Measurements from ENCODE around the gene UGDH.
"Not testable (repeated sequence)": the region's sequence is repeated elsewhere in the genome, so short reads cannot be mapped to it uniquely, and the experiment has no call there.

UGDH gene

DNA sequence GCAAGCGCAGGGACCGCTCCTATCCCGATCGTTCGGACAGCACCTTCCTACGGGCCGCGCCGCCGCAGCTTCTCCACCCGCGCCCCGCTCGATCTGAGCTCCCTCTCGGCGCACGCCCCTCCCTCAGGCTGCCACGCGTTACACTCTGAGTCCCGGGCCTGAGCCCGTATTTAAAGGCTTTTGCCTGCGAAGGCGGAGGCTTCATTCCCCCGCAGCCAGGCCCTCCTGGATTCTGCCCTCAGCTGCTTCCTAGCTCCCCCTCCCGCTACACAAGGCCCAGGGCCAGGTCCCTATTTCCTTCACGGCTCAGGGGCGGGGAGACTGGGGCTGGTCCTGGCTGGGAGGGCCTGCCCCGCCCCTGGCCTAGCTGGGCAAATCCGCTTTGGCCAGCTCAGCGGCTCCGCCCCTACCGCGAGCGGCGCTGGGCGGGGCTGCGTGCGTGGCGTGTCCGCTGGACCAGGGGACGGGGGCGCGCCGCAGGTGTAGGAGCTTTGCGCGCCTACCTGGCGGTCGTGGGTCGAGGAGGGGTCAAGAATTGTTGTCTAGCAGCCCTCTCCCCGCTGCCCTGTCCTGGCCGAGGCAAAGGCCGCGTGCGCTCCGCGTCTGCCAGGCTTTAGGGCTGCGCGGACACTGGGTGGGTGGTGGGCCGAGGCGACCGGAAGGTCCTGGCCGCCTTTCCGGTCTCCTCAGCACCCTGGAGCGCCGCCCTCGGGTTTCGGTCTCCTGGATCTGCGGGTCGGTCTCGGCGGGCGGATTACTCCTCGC, at the start of gene UGDH:
UGDH (minus strand) TSS at position 144 of the 765 bp plus-strand sequence. CDS start 5,927 bp downstream, outside the sequence.
- peak; percentile 96 for DNase-seq

DNA sequence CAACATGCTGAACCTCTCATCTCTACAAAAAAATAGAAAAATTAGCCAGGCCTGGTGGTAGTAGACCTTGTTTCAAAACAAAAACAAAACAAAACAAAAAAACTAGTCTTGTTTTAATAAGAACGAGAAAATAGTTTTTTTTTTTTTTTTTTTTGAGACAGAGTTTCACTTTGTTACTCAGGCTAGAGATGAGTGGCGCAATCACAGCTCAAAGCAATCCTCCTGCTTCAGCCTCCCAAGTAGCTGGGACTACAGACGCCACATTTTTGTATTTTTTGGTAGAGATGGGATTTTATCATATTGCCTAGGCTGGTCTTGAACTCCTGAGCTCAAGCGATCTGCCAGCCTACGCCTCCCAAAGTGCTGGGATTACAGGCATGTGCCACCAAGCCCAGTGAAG, 47.7 kb upstream of the UGDH start:
- DNase-seq: no peak

DNA sequence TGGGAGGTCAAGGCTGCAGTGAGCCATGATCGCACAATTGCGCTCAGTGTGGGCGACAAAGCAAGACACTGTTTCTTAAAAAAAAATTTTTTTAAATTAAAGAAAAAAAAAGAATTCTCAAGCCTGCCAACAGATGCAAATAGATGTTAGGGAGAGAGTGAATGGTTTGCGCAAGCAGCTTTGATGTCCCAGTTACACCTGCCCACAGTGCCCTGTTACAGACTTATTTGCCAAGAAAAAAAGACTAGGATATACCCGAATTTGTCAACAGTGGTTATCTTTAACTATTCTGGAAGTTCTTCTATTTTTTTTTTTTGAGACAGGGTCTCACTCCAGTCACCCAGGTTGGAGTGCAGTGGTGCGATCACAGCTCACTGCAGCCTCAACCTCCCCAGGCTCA, 44.3 kb upstream of the UGDH start:
- no peak for DNase-seq

DNA sequence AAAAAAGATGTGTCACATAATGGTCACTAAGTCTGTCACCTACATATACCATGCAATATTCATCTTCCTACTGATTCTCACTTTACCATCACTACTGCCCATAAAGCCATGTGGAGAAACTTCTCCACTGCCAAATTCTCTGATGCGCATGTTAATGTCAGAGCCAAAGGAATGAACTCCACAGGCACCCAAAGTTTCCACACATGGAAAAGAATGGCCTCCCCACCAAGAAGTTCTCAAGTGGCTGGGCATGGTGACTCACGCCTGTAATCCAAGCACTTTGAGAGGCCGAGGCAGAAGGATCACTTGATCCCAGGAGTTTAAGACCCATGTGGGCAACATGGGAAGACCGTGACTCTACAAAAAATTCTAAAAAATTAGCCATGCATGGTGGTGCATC, 43.8 kb upstream of the UGDH start:
- no peak for DNase-seq

DNA sequence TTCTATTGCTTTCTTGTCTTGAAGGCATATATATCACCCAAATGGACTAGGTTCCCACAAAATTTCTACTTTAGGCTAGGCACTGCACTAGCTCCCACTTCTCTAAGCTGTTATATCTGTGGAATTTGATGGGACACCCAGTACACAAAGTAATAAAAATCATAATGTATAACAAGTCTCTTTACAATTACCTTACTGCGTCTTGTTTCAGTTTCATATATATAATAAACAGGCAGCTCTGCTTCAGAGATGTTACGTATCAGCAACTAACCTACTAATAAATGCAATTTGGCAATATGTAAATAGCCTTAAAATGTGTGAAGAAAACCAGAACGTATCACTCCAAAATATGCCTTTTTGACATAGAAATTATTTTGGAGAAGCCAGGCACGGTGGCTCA, 42.0 kb upstream of the UGDH start:
- no peak for DNase-seq

DNA sequence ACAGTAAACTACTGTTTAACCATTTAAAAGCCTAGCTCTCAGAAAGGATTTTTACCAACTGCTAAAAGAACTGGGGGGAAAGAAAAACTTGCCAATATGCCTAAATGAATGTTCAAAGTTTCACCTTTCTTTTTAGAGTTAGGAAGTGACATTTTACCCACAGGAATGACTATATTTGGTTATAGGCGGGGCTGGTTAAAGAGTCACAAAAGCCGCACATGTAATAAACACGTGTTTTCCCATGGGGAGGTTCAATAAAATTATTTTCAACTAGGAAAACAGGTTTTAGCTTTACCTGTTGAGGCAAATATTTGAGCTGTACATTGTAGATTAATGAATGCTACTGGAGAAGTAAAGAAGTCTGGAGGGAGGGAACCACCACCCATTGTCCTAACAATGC, 41.6 kb upstream of the UGDH start:
- DNase-seq: no peak

DNA sequence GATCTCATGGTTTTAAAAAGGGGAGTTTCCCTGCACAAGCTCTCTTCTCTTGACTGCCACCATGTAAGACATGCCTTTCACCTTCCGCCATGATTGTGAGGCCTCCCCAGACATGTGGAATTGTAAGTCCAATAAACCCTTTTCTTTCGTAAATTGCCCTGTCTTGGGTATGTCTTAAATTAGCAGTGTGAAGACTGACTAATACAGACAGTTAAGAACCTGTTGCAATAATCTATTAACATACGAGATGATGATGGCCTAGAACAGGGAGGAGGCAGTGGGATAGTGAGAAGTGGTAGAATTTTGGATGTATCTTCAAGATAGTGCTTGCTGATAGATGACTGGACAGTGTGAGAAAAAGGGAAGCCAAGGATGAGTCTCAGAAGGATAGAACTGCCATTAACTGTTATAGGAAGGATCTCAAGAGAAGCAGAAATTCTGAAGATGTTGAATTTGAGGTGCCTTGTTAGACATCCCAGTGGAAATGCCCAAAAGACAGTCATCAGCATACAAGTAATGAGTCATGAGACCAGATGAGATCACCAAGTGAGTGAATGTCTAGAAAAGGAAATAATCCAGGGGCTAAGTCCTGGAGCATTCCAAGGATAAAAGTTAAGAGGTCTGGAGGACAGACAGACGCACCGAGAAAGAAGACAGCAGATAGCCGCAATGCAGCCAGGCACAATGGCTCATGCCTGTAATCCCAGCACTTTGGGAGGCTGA, 38.8 kb upstream of the UGDH start:
- DNase-seq: no peak

DNA sequence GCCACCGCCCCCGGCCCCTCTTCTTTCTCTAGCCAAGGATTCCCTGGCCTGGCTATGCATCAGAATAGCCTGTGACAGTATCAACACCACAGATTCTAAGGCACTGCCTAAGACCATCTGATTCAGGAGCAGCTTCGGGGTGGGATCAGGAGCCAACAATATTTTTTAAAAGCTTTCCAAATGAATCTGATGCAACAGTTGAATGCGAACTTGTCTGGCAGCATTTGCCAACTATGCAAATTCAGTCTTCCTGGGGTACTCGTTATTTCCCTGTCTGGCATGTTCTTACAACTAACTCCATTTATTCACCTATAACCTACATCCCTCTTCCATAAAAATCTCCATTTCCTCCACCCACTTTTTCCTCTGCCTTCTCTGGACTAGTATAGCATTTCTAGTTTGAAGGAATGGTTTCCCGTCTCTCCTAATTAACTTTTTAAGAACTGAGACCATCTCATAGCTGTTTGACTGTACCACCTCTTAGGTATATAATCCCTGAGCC, 36.2 kb upstream of the UGDH start:
- DNase-seq: no peak

DNA sequence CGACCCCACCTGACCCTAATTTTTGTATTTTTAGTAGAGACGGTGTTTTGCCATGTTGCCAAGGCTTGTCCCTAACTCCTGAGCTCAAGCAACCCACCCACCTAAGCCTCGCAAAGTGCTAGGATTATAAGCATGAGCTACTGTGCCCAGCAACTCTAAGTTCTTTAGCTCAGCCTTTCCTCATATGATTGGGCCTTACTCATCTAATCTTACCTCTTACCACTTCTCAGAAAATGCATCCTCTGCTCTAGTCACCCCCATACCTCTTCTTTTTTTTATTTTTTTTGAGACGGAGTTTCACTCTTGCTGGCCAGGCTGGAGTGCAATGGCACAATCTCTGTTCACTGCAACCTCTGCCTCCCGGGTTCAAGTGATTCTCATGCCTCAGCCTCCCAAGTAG, 35.6 kb upstream of the UGDH start:
- DNase-seq: no peak

DNA sequence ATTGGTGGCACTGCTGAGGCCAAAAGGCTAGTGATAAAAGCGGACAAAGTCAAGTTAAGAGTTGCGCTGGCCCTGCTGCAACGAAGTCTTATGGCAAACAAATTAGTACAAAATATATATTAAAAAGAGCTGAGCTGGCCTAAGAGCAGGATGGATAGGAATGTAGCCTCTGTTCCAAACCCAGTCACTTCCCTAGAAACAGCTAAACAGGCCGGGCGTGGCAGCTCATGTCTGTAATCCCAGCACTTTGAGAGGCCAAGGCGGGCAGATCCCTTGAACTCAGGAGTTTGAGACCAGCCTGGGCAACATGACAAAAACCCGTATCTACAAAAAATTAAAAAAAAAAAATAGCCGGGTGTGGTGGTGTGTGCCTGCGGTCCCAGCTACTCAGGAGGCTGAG, 32.4 kb upstream of the UGDH start:
- DNase-seq: no peak

DNA sequence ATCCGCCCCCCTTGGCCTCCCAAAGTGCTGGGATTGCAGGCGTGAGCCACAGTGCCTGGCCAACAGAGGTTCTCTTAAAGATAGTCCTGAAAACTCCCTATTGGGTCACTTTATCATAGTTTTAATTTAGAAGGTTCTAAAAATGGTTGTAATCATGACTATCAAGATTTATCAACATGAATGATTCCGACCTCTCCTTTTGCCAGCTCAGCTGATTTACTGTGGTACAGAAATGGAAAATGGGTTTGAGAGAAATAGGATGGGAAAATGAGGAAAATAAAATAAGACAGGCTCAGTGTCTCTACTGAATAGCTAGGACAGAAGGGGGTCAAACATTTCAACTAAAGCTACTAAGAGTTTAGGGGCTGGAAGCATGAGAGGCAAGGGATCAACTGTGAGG, 28.2 kb upstream of the UGDH start:
- no peak for DNase-seq

DNA sequence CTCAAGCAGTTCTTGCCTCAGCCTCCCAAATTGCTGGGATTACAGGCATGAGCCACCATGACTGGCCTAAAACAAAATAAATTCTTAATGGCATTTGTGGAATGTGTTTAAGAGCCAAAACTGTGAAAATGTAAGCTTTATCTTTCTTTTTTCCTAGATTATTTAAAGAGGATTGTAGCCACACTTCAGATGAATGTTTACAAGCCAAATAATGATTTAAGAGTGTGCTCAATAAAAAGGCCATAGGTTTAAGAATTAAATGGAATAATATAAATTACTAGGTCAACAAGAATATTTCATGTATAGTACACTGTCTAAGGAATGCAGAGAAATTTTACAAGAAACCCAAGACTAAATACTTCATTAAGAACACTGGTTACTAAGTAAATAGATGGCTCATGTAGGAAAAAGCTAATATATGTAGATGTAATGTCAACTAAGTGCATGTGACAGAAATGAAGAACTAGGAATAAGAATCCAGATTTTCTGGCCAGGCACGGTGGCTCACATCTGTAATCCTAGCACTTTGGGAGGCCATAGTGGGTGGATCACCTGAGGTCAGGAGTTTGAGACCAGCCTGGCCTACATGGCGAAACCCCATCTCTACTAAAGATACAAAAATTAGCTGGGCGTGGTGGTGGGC, 21.3 kb upstream of the UGDH start:
- no peak for DNase-seq

DNA sequence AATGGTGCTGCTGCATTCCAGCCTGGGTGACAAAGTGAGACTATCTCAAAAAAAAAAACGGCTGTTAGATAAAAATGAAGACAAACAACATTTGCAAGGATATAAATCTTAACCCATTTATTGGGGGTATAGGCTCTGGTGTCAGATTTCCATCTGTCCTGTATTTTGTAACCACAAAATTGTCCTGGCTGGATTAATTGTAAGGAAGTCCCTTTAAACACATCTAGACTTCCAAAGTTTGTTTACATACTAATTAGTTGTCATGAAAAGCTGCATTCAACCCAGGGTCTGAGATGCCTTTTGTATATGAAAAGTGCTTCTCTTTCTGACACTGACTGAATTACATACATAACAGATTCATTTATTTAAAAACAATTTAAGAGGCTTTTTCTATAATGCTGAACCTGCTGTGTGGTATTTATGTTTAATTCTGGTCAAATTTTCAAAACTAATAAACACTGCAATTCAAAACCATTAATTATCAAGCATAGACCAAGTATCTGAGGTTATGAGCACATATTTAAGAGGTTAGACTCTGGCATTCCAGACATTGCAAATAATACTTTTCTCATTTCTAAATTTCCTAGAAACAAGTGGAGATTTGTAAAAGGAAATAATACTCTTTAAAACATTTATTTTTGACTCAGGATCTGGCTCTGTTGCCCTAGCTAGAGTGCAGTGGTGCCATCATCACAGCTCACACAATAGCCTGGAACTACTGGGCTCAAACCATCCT, 17.5 kb upstream of the UGDH start:
- peak; percentile 51 for DNase-seq

DNA sequence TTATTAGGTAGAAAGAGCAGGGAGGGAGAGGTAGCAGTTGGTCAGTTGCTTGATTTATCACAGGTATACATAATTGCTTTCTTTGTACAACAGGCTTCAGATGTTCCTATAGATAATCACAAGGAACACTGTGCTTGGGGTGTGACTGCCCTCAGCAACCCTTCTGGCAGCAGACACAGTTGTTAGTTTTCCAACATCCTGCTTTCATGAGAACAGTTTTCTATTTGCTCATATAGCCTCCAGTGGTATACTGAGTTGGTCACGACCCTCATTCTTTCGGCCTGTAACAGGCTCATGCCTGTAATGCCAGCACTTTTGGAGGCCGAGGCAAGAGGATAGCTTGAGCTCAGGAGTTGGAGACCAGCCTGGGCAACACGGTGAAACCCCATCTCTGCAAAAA, 16.8 kb upstream of the UGDH start:
- not testable (repeated sequence) for DNase-seq

DNA sequence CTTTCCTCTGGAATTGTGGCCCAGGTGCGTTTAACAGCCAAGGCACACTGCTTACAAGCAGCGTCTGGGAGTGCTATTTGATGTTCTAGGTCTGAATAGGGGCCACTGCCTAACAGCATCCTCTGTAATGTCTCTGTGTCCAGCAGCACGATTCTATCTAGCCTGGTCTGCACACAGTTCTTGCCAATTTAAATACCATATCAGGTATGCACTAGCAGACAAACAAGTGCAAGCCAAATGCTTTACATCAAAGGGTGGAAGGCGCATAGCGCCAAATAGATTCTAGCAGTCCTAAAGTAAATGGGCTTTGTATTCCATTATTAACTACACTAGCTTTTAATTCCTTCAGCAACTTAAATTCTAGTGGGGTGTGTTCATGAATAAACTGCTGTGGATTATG, 15.8 kb upstream of the UGDH start:
- no peak for DNase-seq

DNA sequence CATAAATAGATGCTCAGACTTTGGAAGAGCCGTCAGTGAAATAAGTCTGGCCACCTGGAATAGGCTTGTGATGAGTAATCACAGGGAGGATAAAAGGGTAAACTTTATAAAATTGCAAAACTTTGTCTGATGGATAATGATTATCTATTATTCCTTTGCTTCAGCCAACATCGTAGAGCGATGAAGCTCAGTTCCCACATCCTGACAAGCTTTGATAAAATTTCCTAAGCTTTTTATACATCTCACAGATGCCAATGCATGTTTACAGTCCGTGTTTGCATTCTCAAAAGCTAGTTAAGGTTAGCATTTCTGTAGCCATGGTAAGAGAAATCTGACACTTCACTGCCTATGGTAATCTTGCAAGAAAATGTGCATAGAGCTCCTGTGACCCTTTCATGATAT, 15.4 kb upstream of the UGDH start:
- DNase-seq: no peak

DNA sequence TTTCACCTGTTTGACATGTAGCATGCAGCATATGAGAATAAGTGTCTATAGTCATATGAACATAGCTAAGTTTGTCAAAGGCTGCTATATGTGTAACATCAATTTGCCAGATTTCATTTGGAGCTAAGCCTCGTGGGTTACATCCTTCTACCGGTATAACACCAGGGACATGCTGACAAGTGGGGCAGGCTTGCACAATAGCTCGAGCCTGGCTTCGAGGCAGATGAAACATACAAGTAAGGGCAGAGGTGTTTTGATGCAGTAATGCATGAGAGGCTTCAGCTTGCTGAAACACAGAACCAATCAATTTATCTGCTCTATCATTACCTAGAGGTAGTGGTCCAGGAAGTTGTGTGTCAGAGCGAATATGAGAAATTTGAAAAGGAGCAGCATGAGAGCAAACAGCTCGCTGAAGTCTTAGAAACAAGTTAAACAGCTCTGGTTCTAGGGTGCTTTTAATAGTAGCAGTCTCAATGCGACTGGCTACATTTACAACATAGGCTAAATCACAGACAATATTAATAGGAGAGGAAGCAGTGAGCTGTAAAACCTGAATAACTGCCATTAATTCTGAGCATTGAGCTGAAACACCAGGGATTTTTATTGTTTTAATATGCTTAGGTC, 14.9 kb upstream of the UGDH start:
- no peak for DNase-seq

DNA sequence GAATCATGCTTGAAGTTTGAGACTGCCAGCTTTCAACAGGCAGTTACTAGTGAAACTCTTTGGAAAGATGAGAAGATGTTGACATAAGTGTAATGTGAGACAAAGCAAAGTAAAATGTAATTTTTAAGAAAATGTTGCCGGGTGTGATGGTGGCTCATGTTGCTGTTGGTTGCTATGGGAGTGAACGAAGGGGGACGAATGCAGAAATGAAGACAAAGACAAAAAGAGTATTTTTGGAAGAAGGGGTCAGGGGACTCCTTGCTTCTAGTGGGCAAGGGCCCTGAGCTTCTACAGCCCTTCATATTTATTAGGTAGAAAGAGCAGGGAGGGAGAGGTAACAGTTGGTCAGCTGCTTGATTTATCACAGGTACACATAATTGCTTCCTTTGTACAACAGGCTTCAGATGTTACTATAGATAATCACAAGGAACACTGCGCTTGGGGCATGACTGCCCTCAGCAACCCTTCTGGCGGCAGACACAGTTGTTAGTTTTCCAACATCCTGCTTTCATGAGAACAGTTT, 11.9 kb upstream of the UGDH start:
- DNase-seq: peak; percentile 12

DNA sequence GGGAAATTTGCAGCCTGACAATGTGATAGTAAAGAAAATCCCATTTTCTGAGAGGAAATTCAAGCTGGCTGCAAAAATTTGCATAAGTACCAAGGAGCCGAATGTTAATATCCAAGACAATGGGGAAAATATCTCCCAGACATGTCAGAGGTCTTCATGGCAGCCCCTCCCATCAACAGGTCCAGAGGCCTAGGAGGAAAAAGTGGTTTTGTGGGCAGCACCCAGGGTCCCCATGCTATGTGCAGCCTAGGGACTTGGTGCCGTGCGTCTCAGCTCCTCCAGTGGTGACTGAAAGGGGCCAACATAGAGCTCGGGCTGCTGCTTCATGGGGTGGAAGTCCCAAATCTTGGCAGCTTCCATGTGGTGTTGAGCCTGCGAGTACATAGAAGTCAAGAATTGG, 6.3 kb upstream of the UGDH start:
- DNase-seq: no peak

DNA sequence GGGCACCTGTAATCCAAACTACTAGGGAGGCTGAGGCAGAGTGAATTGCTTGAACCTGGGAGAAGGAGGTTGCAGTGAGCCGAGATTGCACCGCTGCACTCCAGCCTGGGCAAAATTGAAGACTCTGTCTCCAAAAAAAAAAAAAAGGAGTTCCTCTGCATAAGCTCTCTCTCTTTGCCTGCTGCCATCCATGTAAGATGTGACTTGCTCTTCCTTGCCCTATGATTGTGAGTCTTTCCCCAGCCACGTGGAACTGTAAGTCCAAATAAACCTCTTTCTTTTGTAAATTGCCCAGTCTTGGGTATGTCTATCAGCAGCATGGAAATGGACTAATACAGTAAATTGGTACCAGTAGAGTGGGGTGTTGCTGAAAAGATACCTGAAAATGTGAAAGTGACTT, 5.0 kb upstream of the UGDH start:
- not testable (repeated sequence) for DNase-seq

DNA sequence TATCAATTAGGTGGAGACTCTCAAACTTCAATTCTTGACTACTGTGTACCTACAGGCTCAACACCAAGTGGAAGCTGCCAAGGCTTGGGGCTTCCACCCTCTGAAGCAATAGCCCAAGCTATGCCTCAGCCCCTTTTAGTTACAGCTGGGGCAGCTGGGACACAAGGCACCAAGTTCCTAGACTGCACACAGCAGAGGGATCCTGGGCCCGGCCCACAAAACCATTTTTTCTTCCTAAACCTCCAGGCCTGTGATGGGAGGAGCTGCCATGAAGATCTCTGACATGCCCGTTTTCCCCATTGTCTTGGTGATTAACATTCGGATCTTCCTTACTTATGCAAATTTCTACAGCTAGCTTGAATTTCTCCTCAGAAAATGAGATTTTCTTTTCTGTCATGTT, 3.4 kb upstream of the UGDH start:
- DNase-seq: no peak

DNA sequence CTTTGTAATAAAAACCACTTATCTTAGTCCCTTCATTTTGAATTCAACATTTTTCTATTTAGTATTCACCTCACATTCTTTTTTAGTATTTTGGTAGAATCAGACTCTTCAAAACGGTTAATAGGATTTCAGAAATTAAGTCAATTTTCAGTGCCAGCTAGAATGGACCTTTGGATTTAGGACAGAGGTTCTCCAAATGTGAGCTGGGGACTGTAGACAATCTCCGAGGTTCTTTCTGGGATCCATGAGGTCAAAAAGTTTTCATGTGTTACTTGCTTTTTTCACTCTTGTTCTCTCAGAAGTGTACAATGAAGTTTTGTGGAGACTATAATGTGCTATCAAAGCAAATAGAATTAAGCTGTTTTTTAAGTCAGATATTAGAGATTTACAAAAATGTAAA, 2.3 kb upstream of the UGDH start:
- DNase-seq: no peak

DNA sequence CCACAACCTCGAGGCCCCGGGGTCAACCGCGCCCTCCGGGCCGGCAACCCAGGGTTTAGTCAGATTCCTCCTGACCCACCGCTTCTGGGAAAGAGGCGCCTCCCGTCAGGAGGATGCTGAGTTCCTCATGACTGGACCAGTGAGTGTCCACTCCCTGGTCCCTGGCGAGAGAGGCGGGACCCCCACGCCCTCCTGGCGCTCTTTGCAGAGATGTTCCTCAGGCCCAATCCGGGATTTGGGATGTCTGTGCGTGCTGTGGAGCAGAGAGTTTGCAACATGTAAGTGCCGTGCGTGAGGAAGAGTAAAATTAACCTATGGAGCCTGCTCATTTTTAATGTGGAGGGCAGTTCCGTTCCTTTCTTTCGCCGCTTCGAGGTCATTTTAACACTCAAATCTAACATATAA, 824 bp upstream of the UGDH start:
- peak; percentile 61 for DNase-seq
